Mesothelial cell of epicardium (in vitro differentiated cells): ENCODE results near the gene SPINK1. TPM values are rescaled to one million over a fixed set of nuclear protein-coding genes. Genes with fewer than 3 reads are reported as not detected.
"Not testable (repeated sequence)": the region's sequence is repeated elsewhere in the genome, so short reads cannot be mapped to it uniquely, and the experiment has no call there.

Source experiments
- DNase-seq, 2 experiments: peaks; one replicate each; pipeline ENCODE4 v3.0.0; 2021; ENCODE audit warnings: low spot score in 2 of 2; ENCODE audit not compliant: unreplicated experiment in 2 of 2
- H3K27ac Mint-ChIP-seq: 2 replicates; pipeline ENCODE4 v1.8.0; 2021; ENCODE audit warnings: mixed read lengths
- H3K27me3 Mint-ChIP-seq: 2 replicates; pipeline ENCODE4 v1.8.0; 2021; ENCODE audit warnings: low read depth, mixed read lengths
- H3K36me3 Mint-ChIP-seq: 2 replicates; pipeline ENCODE4 v1.8.0; 2021; ENCODE audit warnings: mixed read lengths
- H3K4me1 Mint-ChIP-seq: 2 replicates; pipeline ENCODE4 v1.8.0; 2021; ENCODE audit warnings: mixed read lengths
- H3K4me3 Mint-ChIP-seq: 2 replicates; pipeline ENCODE4 v1.8.0; 2021; ENCODE audit warnings: mild to moderate bottlenecking, moderate library complexity, mixed read lengths
- H3K9me3 Mint-ChIP-seq: 2 replicates; pipeline ENCODE4 v1.8.0; 2021; ENCODE audit warnings: mixed read lengths
- CTCF ChIP-seq: fragments of 200-600 bp; sonication (generic); IDR thresholded peaks from one replicate; pipeline ENCODE4 v1.5.0; 2021; ENCODE audit warnings: antibody characterized with exemption; ENCODE audit not compliant: unreplicated experiment
- total RNA-seq: library from RNA; stranded (reverse); gene quantifications from 3 replicates; pipeline ENCODE4 v1.2.1, GENCODE V29; 2021

SPINK1 gene
- total RNA-seq, 1 donor from 2014 or later, result 1.4 TPM

DNA sequence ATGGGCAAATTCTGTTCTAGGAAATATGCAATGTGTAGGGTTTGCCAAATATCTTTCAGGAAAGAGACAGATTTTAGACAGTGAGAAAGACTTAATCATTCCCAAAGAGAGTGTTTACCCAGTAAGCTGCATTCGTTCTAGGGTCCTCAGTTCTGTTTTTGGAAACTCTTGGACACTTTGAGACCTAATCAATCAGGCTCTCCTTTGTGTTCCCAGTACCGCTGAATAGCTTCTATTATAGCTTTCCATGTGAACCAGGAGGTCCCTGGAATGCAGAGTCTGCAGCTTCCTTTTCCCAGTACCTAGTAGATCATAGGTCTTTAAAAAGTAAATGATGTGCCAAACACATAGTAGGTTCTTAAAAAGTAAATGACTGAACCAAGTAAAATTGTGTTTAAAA, 11.4 kb upstream of the SPINK1 start:
- peaks cover 4% of the 10 kb centered on the region for H3K4me1 Mint-ChIP-seq
- H3K36me3 Mint-ChIP-seq, result no peaks in the 10 kb centered on the region
- no peak overlapping the region for H3K27ac Mint-ChIP-seq
- no peak overlapping the region for H3K4me3 Mint-ChIP-seq
- no peaks in the 10 kb centered on the region for H3K9me3 Mint-ChIP-seq
- no peak for TF ChIP-seq CTCF
- no peak for DNase-seq
- H3K27me3 Mint-ChIP-seq, result peaks cover 27% of the 10 kb centered on the region

- Mint-ChIP-seq H3K9me3 (no peaks in the 10 kb centered on the region), H3K27ac (no peak overlapping the region), H3K4me1 (peaks cover 2% of the 10 kb centered on the region), H3K36me3 (no peaks in the 10 kb centered on the region), H3K27me3 (peaks cover 17% of the 10 kb centered on the region), H3K4me3 (no peak overlapping the region)
- no peak for DNase-seq
- TF ChIP-seq CTCF, result no peak
Observed at GRCh38 chr5:147836439-147836838, 5.0 kb upstream of the SPINK1 start.

- no peak for TF ChIP-seq CTCF
- no peaks in the 10 kb centered on the region for H3K36me3 Mint-ChIP-seq
- H3K27me3 Mint-ChIP-seq, result peaks cover 17% of the 10 kb centered on the region
- H3K9me3 Mint-ChIP-seq, result no peaks in the 10 kb centered on the region
- H3K4me3 Mint-ChIP-seq, result no peak overlapping the region
- H3K4me1 Mint-ChIP-seq, result no peaks in the 10 kb centered on the region
- no peak overlapping the region for H3K27ac Mint-ChIP-seq
- no peak for DNase-seq
Observed at GRCh38 chr5:147835386-147835798, 3.9 kb upstream of the SPINK1 start.

DNA sequence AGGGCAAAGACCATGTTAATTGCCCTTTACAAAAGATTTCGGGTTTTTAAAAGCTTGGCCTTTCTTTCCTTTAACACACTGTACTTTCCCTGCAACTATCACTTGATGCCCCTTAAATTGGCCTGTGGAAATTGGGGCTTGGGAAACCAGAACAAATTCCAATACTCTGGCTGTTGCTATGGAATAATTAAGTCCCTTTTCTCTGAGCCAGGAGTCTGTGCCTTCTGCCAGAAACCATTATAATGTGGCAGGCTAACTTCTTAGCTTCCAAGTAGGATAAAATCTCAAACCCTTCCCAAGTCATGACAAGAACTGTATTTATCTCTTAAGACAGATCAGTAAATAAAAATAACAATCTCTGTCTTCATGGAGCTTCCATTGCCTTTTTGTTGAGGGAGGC, 1.1 kb upstream of the SPINK1 start:
- no peaks in the 10 kb centered on the region for H3K4me1 Mint-ChIP-seq
- H3K27ac Mint-ChIP-seq, result no peak overlapping the region
- no peak for DNase-seq
- H3K9me3 Mint-ChIP-seq, result no peaks in the 10 kb centered on the region
- no peaks in the 10 kb centered on the region for H3K36me3 Mint-ChIP-seq
- H3K27me3 Mint-ChIP-seq, result peaks cover 40% of the 10 kb centered on the region
- TF ChIP-seq CTCF, result no peak
- H3K4me3 Mint-ChIP-seq, result no peak overlapping the region

- Mint-ChIP-seq H3K36me3 (no peaks in the 10 kb centered on the region), H3K4me1 (no peaks in the 10 kb centered on the region), H3K4me3 (no peak overlapping the region), H3K9me3 (no peaks in the 10 kb centered on the region), H3K27me3 (peaks cover 40% of the 10 kb centered on the region), H3K27ac (no peak overlapping the region)
- TF ChIP-seq CTCF, result no peak
- no peak for DNase-seq
Observed at GRCh38 chr5:147830035-147830434, 1.4 kb downstream of the SPINK1 start.

DNA sequence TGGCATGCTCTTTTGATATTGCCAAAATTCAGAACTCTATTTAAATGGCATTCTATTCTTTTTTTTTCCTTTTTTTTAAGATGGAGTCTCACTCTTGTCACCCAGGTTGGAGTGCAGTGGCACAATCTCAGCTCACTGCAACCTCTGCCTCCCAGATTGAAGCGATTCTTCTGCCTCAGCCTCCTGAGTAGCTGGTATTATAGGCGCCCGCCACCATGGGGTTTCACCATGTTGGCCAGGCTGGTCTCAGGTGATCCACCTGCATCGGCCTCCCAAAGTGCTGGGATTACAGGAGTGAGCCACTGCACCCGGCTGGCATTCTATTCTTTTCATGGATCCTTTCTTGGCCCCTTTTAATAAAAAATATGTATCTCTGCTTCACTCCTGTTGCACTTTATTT, 4.5 kb downstream of the SPINK1 start:
- H3K4me3 Mint-ChIP-seq, DNase-seq, H3K27ac Mint-ChIP-seq, H3K4me1 Mint-ChIP-seq, H3K9me3 Mint-ChIP-seq, H3K36me3 Mint-ChIP-seq: not testable (repeated sequence)
- peaks cover 34% of the 10 kb centered on the region for H3K27me3 Mint-ChIP-seq
